GM19099 (cell line): ENCODE results near the gene CLCA1.

Source experiments
- POLR2A ChIP-seq: IDR thresholded peaks from 3 replicates; pipeline ENCODE4 v1.6.1; 2011; ENCODE audit warnings: low read depth; ENCODE audit not compliant: insufficient read length; ENCODE audit errors: extremely low read depth

CLCA1 gene

DNA sequence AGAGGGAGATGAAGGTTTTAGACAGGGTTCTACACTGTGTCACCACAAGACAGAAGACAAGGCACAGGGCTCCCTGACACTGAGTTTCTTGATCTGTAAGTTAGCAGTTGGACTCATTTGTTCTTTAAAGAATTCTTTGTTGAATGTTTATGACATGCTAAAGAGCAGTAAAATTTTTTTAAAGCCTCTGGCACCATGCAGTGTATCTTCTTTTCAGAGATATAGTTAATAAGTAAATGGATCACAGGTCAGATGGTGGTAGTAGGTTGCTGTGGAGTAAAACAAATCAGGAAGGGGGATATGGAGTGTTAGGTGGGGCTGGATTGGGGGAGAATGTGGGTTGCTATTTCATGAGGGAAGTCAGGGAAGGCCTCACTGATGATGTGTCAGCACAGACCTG, 80.1 kb downstream of the CLCA1 start:
- no peak for TF ChIP-seq POLR2A
